Measurements from ENCODE around the gene PLEKHM1.

DNA sequence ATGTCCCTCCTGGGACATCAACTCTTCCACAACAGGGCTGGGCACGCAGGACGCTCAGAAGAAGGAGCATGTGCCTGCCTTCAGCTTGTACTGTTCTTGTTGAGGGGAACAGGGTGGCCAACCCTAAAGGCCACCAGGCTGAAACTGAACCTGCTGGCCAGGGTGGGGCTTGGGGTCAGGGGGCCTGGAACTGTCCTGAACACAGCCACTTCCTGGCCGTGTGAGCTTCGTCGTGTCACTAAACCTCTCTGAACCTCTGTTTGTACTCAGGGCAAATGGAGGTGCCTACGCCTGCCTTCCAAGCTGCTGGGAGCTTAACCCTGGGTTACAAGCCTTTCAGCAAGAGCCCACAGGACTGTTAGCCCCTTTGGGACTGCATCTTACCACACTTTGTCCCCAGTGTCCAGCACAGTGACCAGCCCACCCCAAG is 64.5 kb downstream of the PLEKHM1 start:
- no peak for TF ChIP-seq CTCF (IDR thresholded peaks at IDR 0.05; ENCODE audit: insufficient read depth, low read length)
- TF ChIP-seq, protein P1, sequence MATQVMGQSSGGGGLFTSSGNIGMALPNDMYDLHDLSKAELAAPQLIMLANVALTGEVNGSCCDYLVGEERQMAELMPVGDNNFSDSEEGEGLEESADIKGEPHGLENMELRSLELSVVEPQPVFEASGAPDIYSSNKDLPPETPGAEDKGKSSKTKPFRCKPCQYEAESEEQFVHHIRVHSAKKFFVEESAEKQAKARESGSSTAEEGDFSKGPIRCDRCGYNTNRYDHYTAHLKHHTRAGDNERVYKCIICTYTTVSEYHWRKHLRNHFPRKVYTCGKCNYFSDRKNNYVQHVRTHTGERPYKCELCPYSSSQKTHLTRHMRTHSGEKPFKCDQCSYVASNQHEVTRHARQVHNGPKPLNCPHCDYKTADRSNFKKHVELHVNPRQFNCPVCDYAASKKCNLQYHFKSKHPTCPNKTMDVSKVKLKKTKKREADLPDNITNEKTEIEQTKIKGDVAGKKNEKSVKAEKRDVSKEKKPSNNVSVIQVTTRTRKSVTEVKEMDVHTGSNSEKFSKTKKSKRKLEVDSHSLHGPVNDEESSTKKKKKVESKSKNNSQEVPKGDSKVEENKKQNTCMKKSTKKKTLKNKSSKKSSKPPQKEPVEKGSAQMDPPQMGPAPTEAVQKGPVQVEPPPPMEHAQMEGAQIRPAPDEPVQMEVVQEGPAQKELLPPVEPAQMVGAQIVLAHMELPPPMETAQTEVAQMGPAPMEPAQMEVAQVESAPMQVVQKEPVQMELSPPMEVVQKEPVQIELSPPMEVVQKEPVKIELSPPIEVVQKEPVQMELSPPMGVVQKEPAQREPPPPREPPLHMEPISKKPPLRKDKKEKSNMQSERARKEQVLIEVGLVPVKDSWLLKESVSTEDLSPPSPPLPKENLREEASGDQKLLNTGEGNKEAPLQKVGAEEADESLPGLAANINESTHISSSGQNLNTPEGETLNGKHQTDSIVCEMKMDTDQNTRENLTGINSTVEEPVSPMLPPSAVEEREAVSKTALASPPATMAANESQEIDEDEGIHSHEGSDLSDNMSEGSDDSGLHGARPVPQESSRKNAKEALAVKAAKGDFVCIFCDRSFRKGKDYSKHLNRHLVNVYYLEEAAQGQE (IDR thresholded peaks at IDR 0.05; ENCODE audit: insufficient replicate concordance, low read depth), result no peak
- TF ChIP-seq POLR2AphosphoS5 (IDR thresholded peaks at IDR 0.05; ENCODE audit: low read depth), result no peak

Measured in HL-60 (cell line).